LoVo (cell line): ENCODE results near the gene SSR4.
"Not testable (repeated sequence)": the region's sequence is repeated elsewhere in the genome, so short reads cannot be mapped to it uniquely, and the experiment has no call there.

Experiments used
- DNase-seq: peaks from one replicate; pipeline ENCODE4 v3.0.0-alpha.2; 2016; ENCODE audit warnings: low spot score

SSR4 gene

DNA sequence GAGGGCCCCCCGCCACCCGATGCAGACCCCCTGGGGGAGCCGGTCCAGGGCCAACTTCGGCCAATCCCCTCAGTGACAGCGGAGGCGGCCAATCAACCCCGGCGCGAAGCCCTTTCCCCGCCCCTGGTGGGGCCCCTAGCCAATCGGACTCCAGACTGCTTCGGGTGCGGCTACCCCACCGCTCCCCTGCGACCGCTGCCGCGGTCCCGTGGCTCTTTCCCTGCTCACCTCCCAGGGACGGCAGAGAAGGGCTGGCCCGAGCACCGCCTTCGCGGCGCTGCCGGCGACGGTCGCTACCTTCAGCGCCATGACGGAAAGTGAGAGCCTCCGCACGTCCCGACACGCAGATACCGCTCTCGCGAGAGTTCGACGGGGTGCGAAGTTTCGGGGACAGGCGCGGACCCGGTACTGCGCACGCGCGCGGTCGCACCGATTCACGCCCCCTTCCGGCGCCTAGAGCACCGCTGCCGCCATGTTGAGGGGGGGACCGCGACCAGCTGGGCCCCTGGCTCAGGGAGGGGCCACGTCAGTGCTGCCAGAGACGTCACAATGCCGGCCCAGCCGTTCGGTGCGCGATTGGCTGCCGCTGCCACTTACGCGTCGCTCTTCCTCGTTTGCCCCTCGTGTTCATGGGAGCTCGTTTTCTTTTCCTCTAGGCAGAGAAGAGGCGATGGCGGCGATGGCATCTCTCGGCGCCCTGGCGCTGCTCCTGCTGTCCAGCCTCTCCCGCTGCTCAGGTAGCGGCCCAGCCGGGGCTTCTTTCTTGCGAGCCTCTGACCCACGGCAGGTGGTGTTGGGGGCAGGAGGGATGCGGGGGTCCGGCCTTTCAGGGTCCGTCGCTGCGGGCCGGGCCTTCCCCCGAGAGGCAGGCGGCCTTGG is at the start of gene SSR4, which contains the start of gene IDH3G:
Gene SSR4, plus strand, starts transcription at position 651 of the 879 bp plus-strand sequence. Its CDS starts 20 bp downstream, at position 671.
Gene IDH3G, minus strand, starts transcription at position 358 of the 879 bp plus-strand sequence. Its CDS starts 49 bp downstream, at position 309.
- peak; percentile 93 for DNase-seq

DNA sequence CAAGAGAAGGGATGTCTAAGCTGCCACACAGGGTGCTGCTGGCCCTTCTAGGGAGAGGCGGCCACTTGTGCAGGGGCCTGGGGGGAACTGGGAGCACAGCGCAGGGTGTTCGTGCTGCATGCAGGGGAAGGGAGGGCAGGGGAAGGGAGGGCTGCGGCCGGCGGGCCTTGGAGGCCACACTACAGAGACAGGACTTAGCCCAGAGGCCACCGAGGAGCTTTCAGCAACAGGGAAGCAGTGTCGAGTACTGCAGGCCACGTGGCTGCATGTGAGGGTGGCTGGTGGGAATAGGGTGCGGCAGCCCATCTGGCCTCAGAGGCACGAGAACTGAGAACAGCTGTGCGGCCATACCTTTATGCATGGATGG is 49.4 kb upstream of the SSR4 start:
- not testable (repeated sequence) for DNase-seq

DNA sequence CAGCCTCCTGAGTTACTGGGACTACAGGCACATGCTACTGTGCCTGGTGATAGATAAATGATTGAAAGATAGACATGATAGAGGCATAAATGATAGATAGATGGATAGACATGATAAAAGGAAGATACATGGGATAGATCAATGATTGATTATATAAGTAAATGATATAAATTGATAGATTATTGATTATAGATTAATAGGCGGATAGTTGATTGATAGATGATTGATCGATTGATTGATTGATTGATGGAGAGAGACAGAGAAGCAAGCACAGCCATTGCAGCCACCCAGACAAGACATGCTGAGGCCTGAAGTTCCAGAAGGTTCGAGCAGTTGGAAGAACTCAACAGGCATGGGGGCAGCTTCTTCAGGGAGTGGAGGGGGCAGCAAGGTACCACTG is 48.1 kb upstream of the SSR4 start:
- DNase-seq = no peak

DNA sequence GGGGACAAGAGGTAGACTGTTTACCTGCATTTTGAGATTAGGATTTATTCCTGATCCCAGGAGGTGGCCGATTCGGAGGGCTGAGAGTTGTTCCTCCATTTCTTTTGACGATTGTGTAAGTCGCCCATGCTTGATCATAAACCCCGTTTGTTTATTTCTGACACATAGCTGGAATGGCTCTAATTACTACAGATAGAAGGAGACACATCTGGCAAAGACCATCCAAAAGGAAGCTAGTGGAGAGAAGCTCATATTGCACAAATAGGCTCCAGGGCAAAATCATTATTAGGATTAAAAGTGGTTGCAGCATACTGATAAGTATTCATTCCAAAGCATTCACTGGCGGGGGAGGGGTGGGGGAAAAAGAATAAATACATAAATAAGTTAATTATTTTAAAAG is 47.5 kb upstream of the SSR4 start:
- not testable (repeated sequence) for DNase-seq

DNA sequence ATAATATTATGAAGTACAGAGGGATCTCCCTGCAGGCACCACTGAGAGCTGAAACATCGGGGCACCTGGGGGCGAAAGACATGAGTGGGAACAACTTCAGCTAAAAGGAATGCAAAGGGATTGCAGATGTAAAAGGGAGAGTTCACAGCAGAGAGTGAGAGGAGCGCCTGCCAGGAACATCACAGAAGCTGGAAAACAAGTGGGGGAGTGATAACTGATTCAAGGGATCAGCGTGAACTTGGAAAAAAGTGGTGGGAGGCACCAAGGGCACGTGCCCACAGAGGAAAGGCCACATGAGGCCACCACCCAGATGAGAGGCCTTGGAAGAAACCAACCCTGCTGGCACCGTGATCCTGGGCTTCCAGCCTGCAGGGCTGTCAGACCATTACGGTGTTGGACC is 45.5 kb upstream of the SSR4 start:
- not testable (repeated sequence) for DNase-seq

DNA sequence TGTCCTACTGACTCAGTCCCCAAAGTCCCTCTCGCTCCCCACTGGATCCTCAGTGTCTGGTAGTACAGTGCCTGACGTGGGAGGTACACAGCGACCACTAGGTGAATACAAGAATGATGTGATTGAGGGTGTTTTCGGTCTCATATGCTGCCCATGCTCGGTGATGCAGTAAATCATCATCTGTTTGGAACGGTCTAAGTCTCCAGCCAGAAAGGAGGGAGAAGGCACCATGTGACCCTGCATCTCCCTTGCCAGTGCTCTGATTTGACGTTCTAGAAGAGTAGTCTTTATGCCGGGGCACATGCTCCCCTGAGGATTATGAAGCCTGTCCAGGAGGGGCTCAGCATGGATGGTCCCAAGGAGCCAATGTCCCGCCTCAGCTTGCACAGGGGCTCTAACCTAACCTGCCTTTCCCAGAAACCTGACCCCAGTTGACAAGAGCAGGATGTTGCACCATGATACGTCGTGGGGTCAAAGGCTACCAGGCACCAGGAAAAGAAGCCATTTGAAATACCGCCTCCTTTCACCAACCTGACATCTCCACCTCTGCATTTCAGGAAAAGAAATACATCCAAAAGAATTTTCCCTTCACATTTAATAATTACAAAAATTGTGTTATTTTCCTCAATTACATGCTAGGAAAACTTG is 44.2 kb upstream of the SSR4 start:
- DNase-seq = no peak

DNA sequence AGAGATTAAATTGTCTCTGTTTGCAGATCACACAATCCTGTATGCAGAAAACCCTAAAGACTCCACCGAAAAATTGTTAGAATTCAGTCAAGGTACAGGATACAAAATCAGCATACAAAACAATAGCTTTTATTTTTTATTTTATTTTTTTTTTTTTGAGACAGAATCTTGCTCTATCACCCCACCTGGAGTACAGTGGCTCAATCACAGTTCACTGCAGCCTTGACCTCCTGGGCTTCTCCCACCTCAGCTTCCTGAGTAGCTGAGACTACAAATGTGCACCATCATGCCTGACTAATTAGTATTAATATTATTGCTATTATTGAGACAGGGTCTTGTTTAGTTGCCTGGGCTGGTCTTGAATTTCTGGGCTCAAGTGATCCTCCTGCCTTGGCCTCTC is 39.3 kb upstream of the SSR4 start:
- DNase-seq = no peak

DNA sequence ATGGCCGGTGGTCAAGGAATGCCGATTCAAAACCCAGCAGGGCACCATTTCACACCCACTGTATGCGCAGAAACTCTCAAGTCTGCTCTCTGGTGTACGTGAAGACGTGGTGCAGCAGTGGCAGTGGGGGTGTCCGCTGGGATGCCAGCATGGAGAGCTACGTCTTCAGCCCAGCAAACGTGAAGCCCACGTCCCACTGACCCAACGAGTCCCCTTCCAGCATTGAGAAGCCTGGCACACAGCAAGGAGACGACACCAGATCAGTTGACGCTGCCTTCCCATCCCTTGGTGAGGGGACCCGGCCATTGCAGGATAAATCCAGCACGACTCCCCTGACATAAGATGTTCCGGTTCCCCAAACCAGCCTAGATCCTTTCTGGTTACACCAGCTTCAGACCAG is 32.6 kb upstream of the SSR4 start:
- no peak for DNase-seq

DNA sequence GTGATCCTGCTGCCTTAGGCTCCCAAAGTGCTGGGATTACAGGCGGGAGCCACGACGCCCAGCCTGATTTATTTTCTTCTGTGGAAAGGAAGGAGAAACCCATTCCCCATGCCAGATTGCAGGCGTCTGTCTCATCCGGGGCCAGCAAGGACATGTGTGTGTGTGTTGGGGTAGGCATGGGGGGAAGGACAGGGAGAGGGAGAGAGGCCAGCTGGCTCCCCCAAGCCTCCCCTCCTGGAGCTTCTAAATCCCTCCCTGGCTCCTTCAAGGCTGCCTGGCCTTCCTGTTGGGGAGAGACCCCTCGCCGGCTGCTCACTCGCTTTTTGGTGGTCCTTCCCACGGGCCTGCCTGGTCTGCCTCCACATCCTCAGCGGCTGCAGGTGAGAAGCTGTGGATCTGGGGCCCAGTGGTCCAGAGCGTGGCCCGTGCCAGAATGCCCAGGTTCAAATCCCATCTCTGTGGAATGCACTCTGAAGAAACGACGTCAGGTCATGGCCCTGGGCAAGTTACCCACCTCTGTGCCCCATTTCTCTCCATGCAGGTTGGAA is 31.8 kb upstream of the SSR4 start:
- DNase-seq = no peak

DNA sequence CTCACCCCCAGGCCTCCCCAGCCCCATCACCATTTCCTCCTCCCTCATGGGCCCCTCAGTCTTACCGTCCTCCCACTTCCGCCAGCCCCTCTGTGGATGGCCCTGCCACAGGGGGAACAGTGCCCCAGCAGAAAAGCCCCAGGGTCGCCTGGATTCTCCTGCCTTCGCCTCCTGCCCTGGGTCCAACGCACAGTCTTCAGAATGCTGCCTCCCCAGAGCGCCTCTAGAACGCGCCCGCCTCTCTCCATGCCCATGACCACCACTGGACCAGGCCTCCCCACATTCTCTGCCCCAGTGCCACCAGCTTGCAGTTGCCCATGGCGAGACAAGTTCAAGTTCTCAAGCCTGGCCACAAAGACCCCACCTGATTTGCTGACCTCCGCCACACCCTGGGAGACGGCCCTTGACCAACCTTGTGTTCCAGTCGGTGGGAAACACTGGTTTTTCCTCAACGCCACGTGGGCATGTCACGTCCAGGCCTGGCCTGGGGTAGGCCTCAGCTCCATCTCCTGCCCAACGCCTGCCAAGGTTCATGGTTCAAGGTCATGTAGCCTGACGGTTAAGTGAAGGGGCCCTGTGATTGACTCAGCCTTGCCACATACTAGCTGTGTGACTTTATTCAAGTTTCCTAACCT is 31.1 kb upstream of the SSR4 start:
- DNase-seq = no peak

DNA sequence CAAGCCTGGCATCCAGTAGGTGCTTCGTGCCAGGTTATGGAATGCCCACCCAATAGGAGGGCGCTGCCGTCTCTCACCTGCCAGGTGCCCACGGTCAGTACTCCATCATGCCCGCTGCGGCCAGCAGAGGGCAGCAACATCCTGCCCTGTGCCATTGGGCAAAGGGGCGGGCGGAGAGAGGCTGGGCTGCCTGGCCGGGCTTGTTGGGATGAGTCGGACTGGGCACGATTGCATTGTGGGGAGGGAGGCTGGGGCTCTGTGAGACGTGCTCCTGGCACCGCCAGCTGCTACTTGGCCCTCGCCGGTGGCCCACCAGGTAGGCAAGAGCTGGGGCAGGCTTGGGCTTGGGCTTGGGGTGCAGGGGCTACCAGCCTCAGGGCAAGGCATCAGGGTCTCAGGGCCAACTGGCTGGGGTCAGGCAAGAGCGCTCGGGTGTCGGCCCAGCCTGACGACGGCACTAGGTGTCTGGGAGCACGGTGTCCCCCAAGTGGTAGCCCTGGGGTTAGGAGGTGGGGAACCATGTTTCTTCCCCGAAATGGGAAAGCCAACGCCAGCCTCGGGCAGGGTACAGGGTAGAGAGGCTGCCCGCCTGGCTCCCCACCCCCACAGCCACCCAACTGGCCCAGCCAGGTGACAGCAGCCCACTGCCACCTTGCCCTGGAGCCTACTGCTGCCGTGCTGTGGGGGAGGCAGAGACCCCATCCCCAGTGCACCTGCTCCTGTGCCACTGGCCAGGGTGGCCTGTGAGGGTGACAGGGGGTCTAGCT is 30.3 kb upstream of the SSR4 start, which contains the start of gene PLXNB3:
Gene PLXNB3, plus strand, starts transcription at position 261 of the 767 bp plus-strand sequence. CDS start 1,287 bp downstream, outside the sequence.
- DNase-seq = peak; percentile 75

DNA sequence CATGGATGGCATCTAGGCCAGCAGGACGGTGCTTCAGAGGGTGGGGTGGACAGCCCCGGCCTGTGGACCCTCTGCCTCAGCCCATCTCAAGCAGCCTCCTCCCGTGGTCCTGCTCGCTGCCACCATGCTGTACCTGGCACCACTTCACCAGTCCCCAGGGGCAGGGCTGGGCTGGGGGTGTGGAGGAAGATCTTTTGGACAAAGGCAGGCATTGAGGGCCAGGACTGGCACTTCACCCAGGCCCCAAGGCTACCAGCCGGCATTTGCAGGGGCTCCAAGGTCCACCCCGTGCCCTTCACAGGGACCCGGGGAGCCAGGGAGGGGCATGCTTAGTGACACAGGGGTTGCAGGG is 29.7 kb upstream of the SSR4 start:
- no peak for DNase-seq

DNA sequence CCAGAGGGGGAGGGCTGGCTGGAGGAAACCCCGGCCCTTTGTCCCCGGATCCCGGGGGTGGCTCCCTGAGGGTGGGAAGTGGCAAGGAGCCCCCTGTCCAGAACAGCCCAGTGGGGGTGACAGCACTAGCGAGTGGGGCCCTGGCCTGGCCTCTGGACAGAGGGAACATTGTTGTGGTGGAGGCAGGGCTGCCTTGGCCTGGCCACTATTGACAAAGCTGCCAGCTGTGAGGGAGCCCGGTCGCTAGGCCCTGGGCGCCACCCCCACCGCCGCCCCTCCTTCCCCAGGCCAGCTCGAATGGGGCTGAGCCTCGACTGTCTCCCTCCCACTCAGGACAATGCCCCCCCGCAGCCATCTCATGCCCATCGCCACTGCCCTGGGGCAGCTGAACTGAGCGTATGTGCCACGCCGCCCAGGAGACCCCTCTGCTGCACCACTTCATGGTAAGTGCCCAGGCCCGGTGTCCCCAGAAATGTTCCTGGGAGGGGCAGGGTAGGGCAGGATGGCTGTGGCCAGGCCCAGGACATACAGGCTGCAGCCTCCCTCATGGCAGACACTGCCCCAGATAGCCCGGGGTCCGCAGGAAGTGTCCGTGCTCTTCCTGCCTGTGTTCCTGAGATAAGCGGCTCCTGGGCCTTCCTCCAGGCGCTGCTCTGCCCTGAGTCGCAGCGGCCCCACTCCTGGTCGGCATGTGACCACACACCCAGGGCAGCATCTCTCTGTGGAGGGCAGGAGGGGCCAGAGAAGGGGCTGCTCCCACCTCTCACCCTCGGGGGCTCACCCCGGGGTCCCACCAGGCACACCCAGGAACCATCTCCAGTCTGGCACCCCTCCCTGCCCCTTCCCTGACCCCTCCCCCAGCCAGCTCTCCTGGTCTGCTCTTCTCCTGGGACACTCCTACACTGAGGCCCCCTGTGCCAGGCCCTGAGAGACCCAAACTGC is 29.1 kb upstream of the SSR4 start:
- no peak for DNase-seq

DNA sequence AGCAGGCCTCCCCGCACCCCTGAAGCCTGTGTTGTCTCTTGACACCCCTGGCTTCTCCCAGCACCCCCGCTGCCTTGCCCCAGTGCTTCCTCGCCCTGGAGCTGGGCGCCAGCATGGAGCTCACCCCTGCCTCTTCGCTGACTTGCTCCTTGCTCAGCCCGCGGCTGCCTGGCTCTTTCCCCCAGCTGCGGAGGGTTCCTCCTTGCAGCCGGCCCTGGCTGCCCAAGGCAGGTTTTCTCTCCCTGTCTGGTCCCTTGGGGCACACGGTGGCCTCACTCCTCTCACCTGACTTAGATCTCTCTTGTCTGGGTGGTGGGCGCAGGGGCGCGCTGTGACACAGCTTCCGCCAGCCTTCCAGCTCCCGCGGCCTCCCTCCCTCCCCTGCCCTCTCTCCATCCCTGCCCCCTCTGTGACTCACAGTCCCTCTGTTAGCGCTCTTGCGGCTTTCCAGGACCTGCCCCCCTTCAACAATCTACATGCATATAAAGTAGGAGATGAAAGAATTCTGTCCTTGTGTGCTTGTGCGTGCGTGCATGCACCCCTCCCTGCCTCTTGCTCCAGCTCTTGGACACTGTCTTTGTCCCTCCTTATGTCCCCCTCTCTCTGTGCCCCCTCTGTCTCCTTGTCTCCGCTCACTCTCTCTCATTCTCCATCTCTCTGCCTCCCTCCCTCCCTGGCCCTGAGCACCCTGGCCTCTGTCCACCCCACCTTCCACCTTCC is 28.2 kb upstream of the SSR4 start:
- DNase-seq = no peak

DNA sequence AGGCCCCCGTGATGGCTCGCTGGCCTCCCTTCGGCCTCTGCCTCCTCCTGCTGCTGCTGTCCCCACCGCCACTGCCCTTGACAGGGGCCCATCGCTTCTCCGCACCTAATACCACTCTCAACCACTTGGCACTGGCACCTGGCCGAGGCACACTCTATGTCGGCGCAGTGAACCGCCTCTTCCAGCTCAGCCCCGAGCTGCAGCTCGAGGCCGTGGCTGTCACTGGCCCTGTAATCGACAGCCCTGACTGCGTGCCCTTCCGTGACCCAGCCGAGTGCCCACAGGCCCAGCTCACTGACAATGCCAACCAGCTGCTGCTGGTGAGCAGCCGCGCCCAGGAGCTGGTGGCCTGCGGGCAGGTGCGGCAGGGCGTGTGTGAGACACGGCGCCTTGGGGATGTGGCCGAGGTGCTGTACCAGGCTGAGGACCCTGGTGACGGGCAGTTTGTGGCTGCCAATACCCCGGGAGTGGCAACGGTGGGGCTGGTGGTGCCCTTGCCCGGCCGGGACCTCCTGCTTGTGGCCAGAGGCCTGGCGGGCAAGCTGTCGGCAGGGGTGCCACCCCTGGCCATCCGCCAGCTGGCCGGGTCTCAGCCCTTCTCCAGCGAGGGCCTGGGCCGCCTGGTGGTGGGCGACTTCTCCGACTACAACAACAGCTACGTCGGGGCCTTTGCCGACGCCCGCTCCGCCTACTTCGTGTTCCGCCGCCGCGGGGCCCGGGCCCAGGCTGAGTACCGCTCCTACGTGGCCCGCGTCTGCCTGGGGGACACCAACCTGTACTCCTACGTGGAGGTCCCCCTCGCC is 27.4 kb upstream of the SSR4 start:
- no peak for DNase-seq

DNA sequence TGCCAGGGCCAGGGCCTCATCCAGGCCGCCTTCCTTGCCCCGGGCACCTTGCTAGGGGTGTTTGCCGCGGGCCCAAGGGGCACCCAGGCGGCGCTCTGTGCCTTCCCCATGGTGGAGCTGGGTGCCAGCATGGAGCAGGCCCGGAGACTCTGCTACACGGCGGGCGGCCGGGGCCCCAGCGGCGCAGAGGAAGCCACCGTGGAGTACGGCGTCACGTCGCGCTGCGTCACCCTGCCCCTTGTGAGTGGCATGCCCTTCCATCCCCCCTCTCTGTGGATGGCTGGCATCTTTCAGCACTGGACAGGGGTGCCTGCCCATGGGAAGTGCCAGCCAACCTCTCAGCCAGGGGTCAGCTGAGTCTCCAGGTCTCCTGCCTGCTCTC is 26.8 kb upstream of the SSR4 start:
- no peak for DNase-seq

DNA sequence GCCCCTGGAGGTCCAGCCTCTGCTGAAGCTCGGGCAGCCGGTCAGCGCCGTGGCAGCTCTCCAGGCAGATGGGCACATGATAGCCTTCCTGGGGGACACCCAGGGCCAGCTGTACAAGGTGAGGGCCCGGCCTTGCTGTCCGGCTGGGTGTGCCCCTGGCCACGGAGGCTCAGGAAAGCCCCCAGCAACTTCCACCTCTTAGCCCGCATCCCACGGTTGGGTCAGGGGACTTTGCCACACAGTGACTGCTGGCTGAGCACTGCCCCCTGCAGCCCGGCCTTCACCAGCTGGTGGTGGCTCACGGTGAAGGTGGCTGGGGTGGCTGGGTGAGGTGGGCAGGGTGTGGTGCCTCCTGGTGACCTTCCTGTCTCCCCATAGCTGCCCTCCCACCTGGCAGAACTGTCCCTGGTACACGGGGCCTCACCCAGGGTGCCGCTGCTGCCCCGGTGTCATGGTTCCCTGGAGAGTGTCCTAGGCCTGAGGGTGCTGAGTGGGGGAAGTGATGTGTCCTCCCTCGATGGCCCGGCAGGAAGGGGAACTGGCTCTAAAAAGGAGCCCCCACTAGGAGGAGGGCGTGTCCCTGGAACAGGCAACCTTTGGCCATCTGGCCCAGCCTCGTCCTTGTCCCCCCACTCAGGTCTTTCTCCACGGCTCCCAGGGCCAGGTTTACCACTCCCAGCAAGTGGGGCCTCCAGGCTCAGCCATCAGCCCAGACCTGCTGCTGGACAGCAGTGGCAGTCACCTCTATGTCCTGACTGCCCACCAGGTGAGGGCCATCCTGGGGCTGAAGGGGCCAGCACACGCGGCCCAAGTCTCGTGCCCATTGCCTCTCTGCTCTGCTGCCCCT is 25.9 kb upstream of the SSR4 start:
- DNase-seq = no peak

DNA sequence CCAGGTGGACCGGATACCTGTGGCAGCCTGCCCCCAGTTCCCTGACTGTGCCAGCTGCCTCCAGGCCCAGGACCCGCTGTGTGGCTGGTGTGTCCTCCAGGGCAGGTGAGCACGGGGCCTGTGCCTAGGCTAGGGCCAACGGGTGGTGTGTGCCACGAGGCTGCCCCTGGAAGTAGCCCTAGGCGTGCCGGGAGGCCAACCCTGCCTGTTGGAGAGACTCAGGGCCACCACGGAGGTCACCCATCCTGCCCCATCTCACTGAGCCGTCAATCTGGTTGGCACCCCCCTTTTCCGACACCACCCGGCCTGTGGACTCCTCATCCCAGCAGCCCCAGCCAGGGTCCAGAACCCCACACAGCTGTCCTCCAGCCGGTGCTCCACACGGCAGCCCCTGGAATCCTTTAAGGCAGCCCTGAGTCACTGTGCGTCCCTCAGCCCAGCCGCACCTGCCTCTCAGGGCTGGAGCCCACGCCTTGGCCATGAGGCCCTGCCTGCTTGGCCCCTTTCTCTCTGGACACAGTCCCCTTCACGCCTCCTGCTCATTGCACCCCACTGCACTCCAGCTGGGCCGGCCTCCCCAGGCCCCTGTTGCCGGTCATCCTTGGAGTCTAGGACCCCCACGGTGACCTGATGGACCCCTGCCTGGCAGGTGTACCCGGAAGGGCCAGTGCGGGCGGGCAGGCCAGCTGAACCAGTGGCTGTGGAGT is 25.2 kb upstream of the SSR4 start:
- DNase-seq = no peak
